ENCODE data around the gene AKAP12.

The AKAP12 gene

DNA sequence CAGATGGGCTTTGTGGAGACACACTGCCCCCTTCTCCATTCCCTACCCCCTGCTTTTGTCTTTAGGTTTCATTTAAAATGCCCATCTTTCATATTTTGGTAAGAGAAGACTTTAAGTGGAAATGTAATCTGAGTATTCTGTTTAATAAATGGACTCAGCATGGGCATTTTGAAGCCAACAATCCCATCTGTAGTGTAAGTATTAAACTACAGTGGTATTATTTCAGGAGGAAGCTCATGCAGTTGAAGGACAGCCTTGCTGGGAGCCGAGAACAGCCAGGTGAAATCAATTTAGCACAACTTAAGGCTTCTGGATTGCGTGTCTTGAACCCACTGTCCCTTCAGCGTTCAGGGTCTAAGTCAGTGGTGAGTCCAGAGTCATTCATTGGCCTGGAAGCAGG is 63.5 kb downstream of the AKAP12 start:
- Histone ChIP-seq H3K4me3 (ENCODE audit: low read depth, low read length) (no peak overlapping the region), H3K4me1 (no peaks in the 10 kb centered on the region), H3K9me3 (no peaks in the 10 kb centered on the region), H3K36me3 (peaks cover 6% of the 10 kb centered on the region), H3K27me3 (no peaks in the 10 kb centered on the region)
- TF ChIP-seq, protein P1, sequence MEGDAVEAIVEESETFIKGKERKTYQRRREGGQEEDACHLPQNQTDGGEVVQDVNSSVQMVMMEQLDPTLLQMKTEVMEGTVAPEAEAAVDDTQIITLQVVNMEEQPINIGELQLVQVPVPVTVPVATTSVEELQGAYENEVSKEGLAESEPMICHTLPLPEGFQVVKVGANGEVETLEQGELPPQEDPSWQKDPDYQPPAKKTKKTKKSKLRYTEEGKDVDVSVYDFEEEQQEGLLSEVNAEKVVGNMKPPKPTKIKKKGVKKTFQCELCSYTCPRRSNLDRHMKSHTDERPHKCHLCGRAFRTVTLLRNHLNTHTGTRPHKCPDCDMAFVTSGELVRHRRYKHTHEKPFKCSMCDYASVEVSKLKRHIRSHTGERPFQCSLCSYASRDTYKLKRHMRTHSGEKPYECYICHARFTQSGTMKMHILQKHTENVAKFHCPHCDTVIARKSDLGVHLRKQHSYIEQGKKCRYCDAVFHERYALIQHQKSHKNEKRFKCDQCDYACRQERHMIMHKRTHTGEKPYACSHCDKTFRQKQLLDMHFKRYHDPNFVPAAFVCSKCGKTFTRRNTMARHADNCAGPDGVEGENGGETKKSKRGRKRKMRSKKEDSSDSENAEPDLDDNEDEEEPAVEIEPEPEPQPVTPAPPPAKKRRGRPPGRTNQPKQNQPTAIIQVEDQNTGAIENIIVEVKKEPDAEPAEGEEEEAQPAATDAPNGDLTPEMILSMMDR (IDR thresholded peaks at IDR 0.05; ENCODE audit: low read depth, low read length) = no peak
- DNase-seq = no peak

DNA sequence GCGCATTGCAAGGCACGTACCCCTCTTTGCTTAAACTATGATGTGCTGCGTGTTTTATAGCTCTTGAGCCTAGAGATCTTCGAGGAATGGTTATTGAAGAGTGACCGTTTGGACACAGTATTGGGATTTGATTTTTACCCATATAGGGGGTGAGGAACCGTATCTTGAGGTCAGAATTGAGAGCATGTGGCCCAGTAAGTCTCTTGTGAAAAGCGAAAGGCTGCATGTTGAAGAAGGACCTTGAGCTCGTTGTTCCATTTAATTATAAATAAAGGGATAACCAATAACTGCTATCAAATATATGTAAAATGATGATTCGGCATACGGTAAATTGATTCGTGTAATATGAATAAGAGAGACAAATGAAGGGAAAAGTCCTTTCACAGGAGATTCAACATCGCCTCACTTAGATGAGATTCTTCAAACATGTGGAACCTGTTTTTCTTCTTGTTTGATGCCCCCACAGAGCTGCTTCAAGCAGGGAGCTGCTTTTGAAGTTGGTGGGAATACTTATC is 66.6 kb downstream of the AKAP12 start:
- no peaks in the 10 kb centered on the region for H3K27me3 ChIP-seq
- TF ChIP-seq, protein P1 (IDR thresholded peaks at IDR 0.05; ENCODE audit: low read depth, low read length) = no peak
- DNase-seq = no peak
- H3K36me3 ChIP-seq = peaks cover 6% of the 10 kb centered on the region
- H3K4me1 ChIP-seq = peaks cover 6% of the 10 kb centered on the region
- H3K4me3 ChIP-seq (ENCODE audit: low read depth, low read length) = no peak overlapping the region
- H3K9me3 ChIP-seq = no peaks in the 10 kb centered on the region

- Histone ChIP-seq H3K4me3 (ENCODE audit: low read depth, low read length) (no peak overlapping the region), H3K9me3 (no peaks in the 10 kb centered on the region), H3K27me3 (no peaks in the 10 kb centered on the region), H3K36me3 (peaks cover 6% of the 10 kb centered on the region), H3K4me1 (peaks cover 6% of the 10 kb centered on the region)
- no peak for DNase-seq
- TF ChIP-seq, protein P1 (IDR thresholded peaks at IDR 0.05; ENCODE audit: low read depth, low read length) = no peak
Observed at GRCh38 chr6:151307501-151307900, 67.7 kb downstream of the AKAP12 start.

- peaks cover 6% of the 10 kb centered on the region for H3K4me1 ChIP-seq
- no peaks in the 10 kb centered on the region for H3K9me3 ChIP-seq
- H3K27me3 ChIP-seq = no peaks in the 10 kb centered on the region
- no peak for DNase-seq
- TF ChIP-seq, protein P1 (IDR thresholded peaks at IDR 0.05; ENCODE audit: low read depth, low read length) = no peak
- peaks cover 6% of the 10 kb centered on the region for H3K36me3 ChIP-seq
- H3K4me3 ChIP-seq (ENCODE audit: low read depth, low read length) = no peak overlapping the region
Observed at GRCh38 chr6:151309619-151310018, 69.9 kb downstream of the AKAP12 start.

DNA sequence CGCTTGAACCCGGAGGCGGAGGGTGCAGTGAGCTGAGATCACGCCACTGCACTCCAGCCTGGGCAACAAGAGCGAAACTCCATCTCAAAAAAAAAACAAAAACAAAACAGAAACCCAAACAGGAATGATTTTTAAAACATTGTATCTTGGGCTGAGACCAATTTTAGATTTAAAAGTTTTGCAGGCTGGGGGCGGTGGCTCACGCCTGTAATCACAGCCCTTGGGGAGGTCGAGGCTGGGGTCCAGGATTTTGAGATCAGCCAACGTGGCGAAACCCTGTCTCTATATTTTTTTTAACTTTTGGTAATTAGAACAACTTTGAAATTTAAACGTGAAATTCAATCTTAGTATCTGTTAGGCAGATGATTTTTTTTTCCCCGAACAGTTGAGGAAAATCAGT is 70.5 kb downstream of the AKAP12 start:
- DNase-seq = no peak
- Histone ChIP-seq H3K4me1 (peaks cover 6% of the 10 kb centered on the region), H3K27me3 (no peaks in the 10 kb centered on the region), H3K36me3 (peaks cover 6% of the 10 kb centered on the region), H3K4me3 (ENCODE audit: low read depth, low read length) (no peak overlapping the region), H3K9me3 (no peaks in the 10 kb centered on the region)
- TF ChIP-seq, protein P1 (IDR thresholded peaks at IDR 0.05; ENCODE audit: low read depth, low read length) = no peak

DNA sequence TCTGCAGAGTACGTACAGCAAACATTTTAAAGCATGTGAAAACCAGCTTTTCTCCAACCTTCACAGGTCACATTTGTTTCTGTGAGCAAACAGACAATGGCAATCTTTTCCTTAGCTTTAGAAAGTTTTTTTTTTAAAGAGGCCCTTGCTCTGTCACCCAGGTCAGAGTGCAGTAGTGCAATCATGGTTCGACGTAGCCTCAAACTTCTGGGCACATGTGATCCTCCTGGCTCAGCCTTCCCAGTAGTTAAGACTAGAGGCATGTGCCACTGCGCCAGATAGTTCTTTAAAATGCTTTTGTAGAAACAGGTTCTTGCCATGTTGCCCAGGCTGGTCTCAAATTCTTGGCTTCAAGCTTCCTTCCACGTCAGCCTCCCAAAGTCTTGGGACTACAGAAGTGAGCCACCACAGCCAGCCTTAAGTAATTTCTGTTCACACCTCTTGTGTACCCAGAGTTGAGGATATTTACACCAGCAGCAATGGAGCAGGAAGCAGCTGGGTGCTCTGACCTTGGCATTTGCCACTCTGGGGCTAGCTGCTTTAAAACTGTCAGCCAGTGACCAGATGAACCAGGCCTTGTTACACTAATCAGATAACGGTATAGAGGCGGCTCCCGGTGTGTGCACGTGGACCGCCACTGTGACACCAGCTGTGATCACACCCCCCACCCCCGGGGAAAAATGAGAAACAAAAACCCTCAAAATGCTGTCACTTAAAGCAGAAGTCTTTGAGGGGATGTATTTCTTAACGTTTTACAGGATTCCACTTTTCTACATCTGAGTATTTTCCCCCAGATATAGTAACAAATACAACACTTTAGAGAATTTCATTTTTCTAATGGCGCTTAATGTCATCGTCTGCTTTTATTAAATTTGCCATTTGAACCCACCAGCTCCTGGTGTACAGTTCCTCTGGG is 71.3 kb downstream of the AKAP12 start:
- peak; percentile 57 for DNase-seq
- peaks cover 4% of the 10 kb centered on the region for H3K36me3 ChIP-seq
- H3K27me3 ChIP-seq = no peaks in the 10 kb centered on the region
- H3K9me3 ChIP-seq = no peaks in the 10 kb centered on the region
- peaks cover 6% of the 10 kb centered on the region for H3K4me1 ChIP-seq
- H3K4me3 ChIP-seq (ENCODE audit: low read depth, low read length) = no peak overlapping the region
- TF ChIP-seq, protein P1 (IDR thresholded peaks at IDR 0.05; ENCODE audit: low read depth, low read length) = no peak

Measured in BE2C (cell line).